ENCODE results near the gene DHRS7B.
"Not testable (repeated sequence)": the region's sequence is repeated elsewhere in the genome, so short reads cannot be mapped to it uniquely, and the experiment has no call there.

The DHRS7B gene

GRCh38 chr17:21177854-21178600 is 51.3 kb downstream of the DHRS7B start:
- no peak for DNase-seq (ENCODE audit: low read depth in 2 of 2)

DNA sequence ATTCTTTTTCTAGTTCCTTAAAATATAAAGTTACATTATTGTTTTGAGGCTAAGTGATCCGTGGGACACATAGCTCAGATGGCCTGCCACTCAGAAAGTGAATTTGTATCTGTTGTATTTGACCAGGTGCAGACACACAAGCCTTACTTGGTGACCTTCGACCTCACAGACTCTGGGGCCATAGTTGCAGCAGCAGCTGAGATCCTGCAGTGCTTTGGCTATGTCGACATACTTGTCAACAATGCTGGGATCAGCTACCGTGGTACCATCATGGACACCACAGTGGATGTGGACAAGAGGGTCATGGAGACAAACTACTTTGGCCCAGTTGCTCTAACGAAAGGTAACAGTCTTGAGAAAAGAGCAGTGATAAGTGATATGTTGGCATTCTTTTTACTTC is 56.7 kb downstream of the DHRS7B start:
- no peak for DNase-seq (ENCODE audit: low read depth in 2 of 2)

- DNase-seq (ENCODE audit: low read depth in 2 of 2): no peak
Measured at GRCh38 chr17:21184570-21184969, 57.8 kb downstream of the DHRS7B start.

DNA sequence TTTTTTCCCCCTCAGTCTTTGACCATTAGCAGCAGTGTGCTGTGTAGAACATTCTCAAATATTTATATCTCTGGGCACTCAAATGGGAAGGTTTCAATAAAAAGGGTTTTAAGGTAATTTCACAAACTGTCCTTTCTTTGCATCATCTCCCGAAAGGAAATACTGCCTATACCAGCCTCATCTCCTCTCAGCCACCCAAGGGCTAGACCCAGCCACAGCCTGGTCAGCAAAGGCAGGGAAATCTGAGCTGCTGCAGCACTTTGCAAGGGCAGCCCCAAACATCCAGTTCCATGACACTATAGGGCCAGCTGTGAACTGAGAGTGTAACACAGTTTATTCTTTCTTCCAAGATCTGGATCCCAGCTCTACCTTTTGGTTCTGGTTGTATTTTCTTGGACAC is 58.3 kb downstream of the DHRS7B start:
- DNase-seq (ENCODE audit: low read depth in 2 of 2): no peak

GRCh38 chr17:21186399-21187187 is 59.8 kb downstream of the DHRS7B start:
- no peak for DNase-seq (ENCODE audit: low read depth in 2 of 2)

GRCh38 chr17:21189361-21189760 is 62.6 kb downstream of the DHRS7B start:
- DNase-seq (ENCODE audit: low read depth in 2 of 2): no peak

DNA sequence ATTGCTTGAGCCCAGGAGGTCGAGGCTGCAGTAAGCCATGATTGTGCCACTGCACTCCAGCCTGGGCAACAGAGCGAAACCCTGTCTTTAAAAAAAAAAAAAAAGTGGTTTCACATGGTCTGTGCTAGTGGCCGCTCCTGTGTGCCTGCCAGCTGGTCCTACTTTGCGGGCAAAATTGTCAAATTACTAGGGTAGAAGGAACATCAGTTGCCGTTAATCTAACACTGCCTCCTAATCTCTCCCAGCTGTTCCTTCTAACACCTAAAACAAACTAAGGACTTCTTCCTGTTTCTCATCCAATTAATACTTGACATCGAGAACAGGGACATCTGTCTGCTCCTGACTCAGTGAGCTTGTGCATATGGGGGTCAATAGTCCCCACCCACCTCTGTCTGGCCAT is 63.3 kb downstream of the DHRS7B start:
- DNase-seq (ENCODE audit: low read depth in 2 of 2): no peak

- no peak for DNase-seq (ENCODE audit: low read depth in 2 of 2)
Measured at GRCh38 chr17:21191698-21192097, 64.9 kb downstream of the DHRS7B start.

DNA sequence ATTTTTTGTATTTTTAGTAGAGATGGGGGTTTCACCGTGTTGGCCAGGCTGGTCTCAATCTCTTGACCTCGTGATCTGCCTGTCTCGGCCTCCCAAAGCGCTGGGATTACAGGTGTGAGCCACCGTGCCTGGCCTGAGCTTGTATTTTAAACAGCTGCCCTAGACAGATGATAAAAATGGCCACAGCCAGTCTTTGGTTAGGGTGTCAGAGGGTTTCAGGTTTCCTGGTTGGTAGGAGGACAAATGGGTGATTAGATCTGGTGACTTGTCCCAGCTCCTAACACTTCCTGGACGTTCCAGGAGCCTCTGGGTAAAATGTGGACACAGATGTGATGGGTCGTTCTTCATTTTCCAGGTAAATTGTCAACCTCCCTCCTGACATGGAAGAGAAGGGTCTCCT is 65.7 kb downstream of the DHRS7B start:
- not testable (repeated sequence) for DNase-seq (ENCODE audit: low read depth in 2 of 2)

- no peak for DNase-seq (ENCODE audit: low read depth in 2 of 2)
Measured at GRCh38 chr17:21193031-21193430, 66.3 kb downstream of the DHRS7B start.

GRCh38 chr17:21194226-21194625 is 67.5 kb downstream of the DHRS7B start:
- no peak for DNase-seq (ENCODE audit: low read depth in 2 of 2)

DNA sequence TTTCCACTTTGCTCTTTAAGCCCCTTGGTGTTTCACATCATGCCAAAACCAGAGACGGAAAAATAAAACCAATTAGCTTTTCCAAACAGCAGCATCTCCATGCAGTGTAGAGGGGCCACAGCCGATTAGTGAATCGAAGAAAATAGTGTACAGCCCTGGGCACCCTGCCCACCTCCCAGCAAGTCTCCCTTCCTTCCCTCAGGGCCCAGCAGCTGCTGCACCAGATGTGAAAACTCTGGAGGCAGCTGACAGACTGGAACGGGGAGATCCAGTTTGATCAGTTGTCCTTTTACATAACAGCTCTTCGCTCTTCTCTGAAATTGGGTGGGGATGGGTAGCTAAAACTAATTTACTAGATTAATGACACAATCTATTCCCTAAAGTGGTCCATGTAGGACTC is 67.9 kb downstream of the DHRS7B start:
- no peak for DNase-seq (ENCODE audit: low read depth in 2 of 2)

DNA sequence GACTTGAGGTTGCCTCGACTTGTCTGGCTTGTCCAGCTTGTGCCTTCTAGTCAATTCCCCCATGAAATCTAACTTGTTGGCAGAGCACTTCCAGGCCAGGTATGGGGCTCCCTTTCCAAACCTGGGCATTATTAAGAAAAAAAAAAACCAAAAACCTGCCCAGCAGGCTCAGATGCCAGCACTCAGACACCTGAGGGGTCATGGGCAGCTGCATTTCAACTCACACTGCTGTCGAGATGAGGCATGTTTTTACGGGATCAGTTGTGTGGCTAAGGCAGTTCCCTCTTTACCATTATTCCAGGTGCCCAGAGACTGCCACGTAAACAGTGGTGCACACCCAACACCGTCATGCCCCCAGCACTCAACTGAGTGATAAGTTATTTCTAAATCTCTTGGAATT is 69.4 kb downstream of the DHRS7B start:
- no peak for DNase-seq (ENCODE audit: low read depth in 2 of 2)

GRCh38 chr17:21198411-21198810 is 71.6 kb downstream of the DHRS7B start:
- DNase-seq (ENCODE audit: low read depth in 2 of 2): no peak

DNA sequence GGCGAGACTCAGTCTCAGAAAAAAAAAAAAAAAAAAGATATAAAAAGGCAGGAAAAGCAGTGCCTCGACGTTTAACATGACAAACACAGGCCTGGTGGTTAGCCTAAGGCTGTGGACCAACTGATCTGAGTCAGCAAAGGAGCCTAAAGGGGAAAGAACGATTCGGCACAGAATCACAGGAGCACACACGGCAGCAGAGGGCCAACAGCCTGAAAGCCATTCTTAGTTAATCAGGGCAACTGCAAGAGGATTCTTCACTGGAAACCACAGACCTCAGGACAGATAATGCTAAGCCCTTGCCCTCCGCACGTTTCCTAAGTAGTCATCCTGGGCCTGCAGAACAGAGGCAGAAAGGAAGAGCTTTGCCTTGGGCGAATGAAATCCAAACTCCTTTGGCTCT is 72.5 kb downstream of the DHRS7B start:
- no peak for DNase-seq (ENCODE audit: low read depth in 2 of 2)

DNA sequence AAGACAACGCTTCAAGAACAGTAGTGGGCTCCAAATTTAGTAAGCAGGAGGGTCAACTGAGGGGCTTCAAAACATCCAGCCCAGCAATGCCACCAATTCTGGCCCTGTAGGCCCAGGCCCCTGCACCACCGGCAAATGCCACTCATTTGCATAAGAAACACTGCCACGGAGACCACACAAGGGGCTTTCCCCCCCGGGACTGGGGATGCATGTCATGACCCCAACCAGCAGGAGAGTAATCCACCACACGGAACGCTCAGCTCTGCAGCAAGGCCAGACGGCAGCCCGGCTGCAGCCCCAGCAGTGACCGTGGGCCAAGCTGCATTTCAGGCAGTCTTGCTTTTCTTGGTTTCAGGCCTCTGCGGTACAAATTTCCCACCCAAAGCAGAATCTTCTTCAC is 73.1 kb downstream of the DHRS7B start:
- no peak for DNase-seq (ENCODE audit: low read depth in 2 of 2)

- no peak for DNase-seq (ENCODE audit: low read depth in 2 of 2)
Measured at GRCh38 chr17:21200590-21201297, 74.0 kb downstream of the DHRS7B start.

- no peak for DNase-seq (ENCODE audit: low read depth in 2 of 2)
Measured at GRCh38 chr17:21201298-21201595, 74.5 kb downstream of the DHRS7B start.

GRCh38 chr17:21201874-21202273 is 75.1 kb downstream of the DHRS7B start:
- DNase-seq (ENCODE audit: low read depth in 2 of 2): no peak

GRCh38 chr17:21202512-21202911 is 75.7 kb downstream of the DHRS7B start:
- DNase-seq (ENCODE audit: low read depth in 2 of 2): no peak

GRCh38 chr17:21204935-21205334 is 78.2 kb downstream of the DHRS7B start:
- no peak for DNase-seq (ENCODE audit: low read depth in 2 of 2)

- DNase-seq (ENCODE audit: low read depth in 2 of 2): no peak
Measured at GRCh38 chr17:21208352-21208751, 81.6 kb downstream of the DHRS7B start.
